Upper lobe of left lung (tissue), 6 donors: Measurements from ENCODE around the gene MLLT3. TPM values are rescaled to one million over a fixed set of nuclear protein-coding genes. Genes with fewer than 3 reads are reported as not detected.

Experiments used
- ATAC-seq, 2 donors: fragments of 200-7000 bp; cut with Tn5 transposase; one replicate each; pipeline ENCODE4 v1.9.1; 2022; ENCODE audit warnings: mild to moderate bottlenecking in 2 of 2, moderate library complexity in 2 of 2; ENCODE audit not compliant: low FRiP score in 2 of 2
- DNase-seq, 2 donors: peaks; one replicate each; pipeline ENCODE4 v3.0.0-alpha.2; 2019 to 2020
- H3K27ac ChIP-seq, 4 donors: fragments of 200-600 bp; sonication (generic); one replicate each; pipeline ENCODE4 v1.5.1; 2016 to 2019
- H3K27me3 ChIP-seq, 4 donors: fragments of 200-600 bp; sonication (generic); one replicate each; pipeline ENCODE4 v1.5.1; 2017 to 2019
- H3K36me3 ChIP-seq, 4 donors: fragments of 200-600 bp; sonication (generic); one replicate each; pipeline ENCODE4 v1.5.1; 2016 to 2019
- H3K4me1 ChIP-seq, 4 donors: fragments of 200-600 bp; sonication (generic); one replicate each; pipeline ENCODE4 v1.5.1; 2018 to 2019
- H3K4me3 ChIP-seq, 4 donors: fragments of 200-600 bp; sonication (generic); one replicate each; pipeline ENCODE4 v1.5.1; 2017 to 2019; ENCODE audit warnings: mild to moderate bottlenecking in 2 of 4, moderate library complexity in 1 of 4
- H3K9me3 ChIP-seq, 4 donors: fragments of 200-600 bp; sonication (generic); one replicate each; pipeline ENCODE4 v1.5.1; 2018 to 2019
- CTCF ChIP-seq, 6 experiments: fragments of 450-650 bp in 4 of 6; fragments of 200-600 bp in 2 of 6; sonication (generic) in 2 of 6; IDR thresholded peaks; one replicate each; pipeline ENCODE4 v1.5.1; 2016 to 2019; ENCODE audit warnings: antibody characterized with exemption in 6 of 6
- EP300 ChIP-seq, 4 donors: sonication (generic); formaldehyde crosslinking; IDR thresholded peaks; one replicate each; pipeline ENCODE4 v1.5.1; 2017; ENCODE audit warnings: antibody characterized with exemption in 4 of 4, control low read depth in 2 of 4
- POLR2A ChIP-seq, 4 donors: fragments of 450-650 bp; IDR thresholded peaks; one replicate each; pipeline ENCODE4 v1.5.1; 2016 to 2017; ENCODE audit warnings: antibody characterized with exemption in 4 of 4, mild to moderate bottlenecking in 2 of 4
- POLR2AphosphoS5 ChIP-seq, 2 donors: sonication (generic); formaldehyde crosslinking; IDR thresholded peaks; one replicate each; pipeline ENCODE4 v1.5.1; 2017; ENCODE audit warnings: antibody characterized with exemption in 2 of 2
- WGBS, 2 donors: methylation state at CpG; one replicate each; pipeline ENCODE4 v1.1.5; 2017 to 2018; 5-methylcytosine and 5-hydroxymethylcytosine counted together
- total RNA-seq, 6 donors: library from RNA; depleted of rRNA in 4 of 6; stranded (reverse); fragments of >200 nt in 4 of 6; gene quantifications; one replicate each; pipeline versions ENCODE4 v1.1.0 to v1.2.1, GENCODE V29; 2016 to 2021
- donor health status: DM: no; HTN: no; CAD: no; lungs with moderate emphysema.
- donor health status: DM: no; HTN: yes; CAD: no; lungs with severe emphysema.

Gene MLLT3
- total RNA-seq, 6 donors from 2014 or later, result 13.8 to 30.4 (median 20.9) TPM

- no peak for ATAC-seq
- no peak overlapping the region for H3K4me3 ChIP-seq
- peaks cover 0 to under 1% (median 0%) of the 10 kb centered on the region in 4 donors for H3K36me3 ChIP-seq
- H3K4me1 ChIP-seq, result no peaks in the 10 kb centered on the region
- no peak for TF ChIP-seq POLR2AphosphoS5 (IDR thresholded peaks at IDR 0.05)
- no peaks in the 10 kb centered on the region for H3K27me3 ChIP-seq
- WGBS, 2 donors, result 51 to 55% methylated on average over 4 of the region's 4 CpGs
- no peaks in the 10 kb centered on the region for H3K9me3 ChIP-seq
- no peak for DNase-seq
- no peak overlapping the region for H3K27ac ChIP-seq
Observed at GRCh38 chr9:20408513-20408912, 213.8 kb downstream of the MLLT3 start.

- Histone ChIP-seq H3K4me3 (no peak overlapping the region), H3K4me1 (no peaks in the 10 kb centered on the region), H3K27ac (no peak overlapping the region), H3K27me3 (no peaks in the 10 kb centered on the region), H3K36me3 (no peaks in the 10 kb centered on the region), H3K9me3 (no peaks in the 10 kb centered on the region)
- ATAC-seq (no peak), DNase-seq (no peak)
- TF ChIP-seq EP300 (IDR thresholded peaks at IDR 0.05), result no peak
Observed at GRCh38 chr9:20407013-20407412, 215.3 kb downstream of the MLLT3 start.

GRCh38 chr9:20406344-20406743 is 216.0 kb downstream of the MLLT3 start:
- Histone ChIP-seq H3K4me1 (no peaks in the 10 kb centered on the region), H3K27me3 (no peaks in the 10 kb centered on the region), H3K36me3 (no peaks in the 10 kb centered on the region), H3K27ac (no peak overlapping the region), H3K4me3 (no peak overlapping the region), H3K9me3 (no peaks in the 10 kb centered on the region)
- ATAC-seq, result no peak
- TF ChIP-seq EP300 (IDR thresholded peaks at IDR 0.05), result no peak
- no peak for TF ChIP-seq POLR2A (IDR thresholded peaks at IDR 0.05)
- no peak for TF ChIP-seq CTCF (IDR thresholded peaks at IDR 0.05)
- TF ChIP-seq POLR2AphosphoS5 (IDR thresholded peaks at IDR 0.05), result no peak
- no peak for DNase-seq
- WGBS, 2 donors, result 94% methylated on average over 4 of the region's 4 CpGs

GRCh38 chr9:20405616-20406015 is 216.7 kb downstream of the MLLT3 start:
- no peaks in the 10 kb centered on the region for H3K27me3 ChIP-seq
- H3K9me3 ChIP-seq, result no peaks in the 10 kb centered on the region
- H3K36me3 ChIP-seq, result no peaks in the 10 kb centered on the region
- 84 to 85% methylated on average over 5 of the region's 5 CpGs for WGBS, 2 donors
- H3K4me1 ChIP-seq, result no peaks in the 10 kb centered on the region
- no peak for ATAC-seq
- no peak for DNase-seq
- no peak overlapping the region for H3K4me3 ChIP-seq
- no peak overlapping the region for H3K27ac ChIP-seq
- TF ChIP-seq CTCF (IDR thresholded peaks at IDR 0.05) (no peak), POLR2A (IDR thresholded peaks at IDR 0.05) (no peak), EP300 (IDR thresholded peaks at IDR 0.05) (no peak), POLR2AphosphoS5 (IDR thresholded peaks at IDR 0.05) (no peak)

GRCh38 chr9:20405078-20405477 is 217.2 kb downstream of the MLLT3 start:
- H3K4me1 ChIP-seq, result no peaks in the 10 kb centered on the region
- TF ChIP-seq POLR2AphosphoS5 (IDR thresholded peaks at IDR 0.05) (no peak), CTCF (IDR thresholded peaks at IDR 0.05) (no peak), EP300 (IDR thresholded peaks at IDR 0.05) (no peak), POLR2A (IDR thresholded peaks at IDR 0.05) (no peak)
- H3K4me3 ChIP-seq, result no peak overlapping the region
- no peak for DNase-seq
- H3K36me3 ChIP-seq, result no peaks in the 10 kb centered on the region
- ATAC-seq, result no peak
- WGBS, 2 donors, result 77 to 85% methylated on average over 1 of the region's 1 CpG
- H3K9me3 ChIP-seq, result no peaks in the 10 kb centered on the region
- no peak overlapping the region for H3K27ac ChIP-seq
- H3K27me3 ChIP-seq, result no peaks in the 10 kb centered on the region

- Histone ChIP-seq H3K27me3 (no peaks in the 10 kb centered on the region), H3K27ac (no peak overlapping the region), H3K36me3 (no peaks in the 10 kb centered on the region), H3K4me3 (no peak overlapping the region), H3K4me1 (no peaks in the 10 kb centered on the region), H3K9me3 (no peaks in the 10 kb centered on the region)
- 69 to 82% methylated on average over 7 of the region's 7 CpGs for WGBS, 2 donors
- ATAC-seq (peak in 1 of 2 donors; percentile 53), DNase-seq (peak in 1 of 2 donors; percentile 24)
- TF ChIP-seq CTCF (IDR thresholded peaks at IDR 0.05) (no peak), EP300 (IDR thresholded peaks at IDR 0.05) (no peak), POLR2AphosphoS5 (IDR thresholded peaks at IDR 0.05) (no peak), POLR2A (IDR thresholded peaks at IDR 0.05) (no peak)
Observed at GRCh38 chr9:20404192-20404813, 218.0 kb downstream of the MLLT3 start.
